SK-N-SH (cell line): ENCODE measurements around the gene CNTNAP5.

Experiments used
- EP300 ChIP-seq, 2 experiments: IDR thresholded peaks; 2 replicates each; pipeline versions ENCODE4 v1.4.0 to v1.6.1; 2012; ENCODE audit warnings: borderline replicate concordance in 1 of 2, low read depth in 1 of 2, low read length in 1 of 2
- NFIC ChIP-seq: IDR thresholded peaks from 2 replicates; pipeline ENCODE4 v1.4.0; 2012; ENCODE audit warnings: borderline replicate concordance
- TF ChIP-seq, protein P1 (sequence below): IDR thresholded peaks from 2 replicates; pipeline ENCODE4; 2012
- TF ChIP-seq, protein P2 (sequence below): IDR thresholded peaks from 2 replicates; pipeline ENCODE4 v1.4.0; 2012; ENCODE audit warnings: low read depth, borderline replicate concordance
- TF ChIP-seq, protein P3 (sequence below): fragments of 200-600 bp; sonication (generic); IDR thresholded peaks from 2 replicates; pipeline ENCODE4 v1.6.1; 2017; ENCODE audit warnings: antibody characterized with exemption, mild to moderate bottlenecking, moderate library complexity

DNA sequence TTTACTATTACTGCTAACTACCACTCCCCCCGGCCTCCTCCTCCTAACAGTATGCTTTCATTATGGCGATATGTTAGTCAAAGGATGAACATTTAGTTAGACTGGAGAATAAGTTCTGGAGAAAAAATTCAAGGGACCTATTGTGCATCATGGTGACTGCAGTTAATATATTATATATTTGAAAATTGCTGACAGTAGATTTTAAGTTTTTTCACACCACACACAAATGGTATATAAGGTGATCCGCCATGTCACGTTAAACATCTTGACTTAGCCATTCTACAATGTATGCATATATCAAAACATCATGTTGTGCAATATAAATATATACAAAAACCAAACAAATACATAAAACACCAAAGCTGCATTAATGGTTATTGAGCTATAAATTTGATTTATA lies 873.7 kb downstream of the CNTNAP5 start:
- TF ChIP-seq EP300 (IDR thresholded peaks at IDR 0.05; ENCODE audit: borderline replicate concordance in 1 of 2, low read depth in 1 of 2, low read length in 1 of 2) (no peak), NFIC (no peak)
- TF ChIP-seq, protein P1, sequence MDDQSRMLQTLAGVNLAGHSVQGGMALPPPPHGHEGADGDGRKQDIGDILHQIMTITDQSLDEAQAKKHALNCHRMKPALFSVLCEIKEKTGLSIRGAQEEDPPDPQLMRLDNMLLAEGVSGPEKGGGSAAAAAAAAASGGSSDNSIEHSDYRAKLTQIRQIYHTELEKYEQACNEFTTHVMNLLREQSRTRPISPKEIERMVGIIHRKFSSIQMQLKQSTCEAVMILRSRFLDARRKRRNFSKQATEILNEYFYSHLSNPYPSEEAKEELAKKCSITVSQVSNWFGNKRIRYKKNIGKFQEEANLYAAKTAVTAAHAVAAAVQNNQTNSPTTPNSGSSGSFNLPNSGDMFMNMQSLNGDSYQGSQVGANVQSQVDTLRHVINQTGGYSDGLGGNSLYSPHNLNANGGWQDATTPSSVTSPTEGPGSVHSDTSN = no peak
- TF ChIP-seq, protein P2, sequence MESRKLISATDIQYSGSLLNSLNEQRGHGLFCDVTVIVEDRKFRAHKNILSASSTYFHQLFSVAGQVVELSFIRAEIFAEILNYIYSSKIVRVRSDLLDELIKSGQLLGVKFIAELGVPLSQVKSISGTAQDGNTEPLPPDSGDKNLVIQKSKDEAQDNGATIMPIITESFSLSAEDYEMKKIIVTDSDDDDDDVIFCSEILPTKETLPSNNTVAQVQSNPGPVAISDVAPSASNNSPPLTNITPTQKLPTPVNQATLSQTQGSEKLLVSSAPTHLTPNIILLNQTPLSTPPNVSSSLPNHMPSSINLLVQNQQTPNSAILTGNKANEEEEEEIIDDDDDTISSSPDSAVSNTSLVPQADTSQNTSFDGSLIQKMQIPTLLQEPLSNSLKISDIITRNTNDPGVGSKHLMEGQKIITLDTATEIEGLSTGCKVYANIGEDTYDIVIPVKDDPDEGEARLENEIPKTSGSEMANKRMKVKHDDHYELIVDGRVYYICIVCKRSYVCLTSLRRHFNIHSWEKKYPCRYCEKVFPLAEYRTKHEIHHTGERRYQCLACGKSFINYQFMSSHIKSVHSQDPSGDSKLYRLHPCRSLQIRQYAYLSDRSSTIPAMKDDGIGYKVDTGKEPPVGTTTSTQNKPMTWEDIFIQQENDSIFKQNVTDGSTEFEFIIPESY = no peak
- TF ChIP-seq, protein P3, sequence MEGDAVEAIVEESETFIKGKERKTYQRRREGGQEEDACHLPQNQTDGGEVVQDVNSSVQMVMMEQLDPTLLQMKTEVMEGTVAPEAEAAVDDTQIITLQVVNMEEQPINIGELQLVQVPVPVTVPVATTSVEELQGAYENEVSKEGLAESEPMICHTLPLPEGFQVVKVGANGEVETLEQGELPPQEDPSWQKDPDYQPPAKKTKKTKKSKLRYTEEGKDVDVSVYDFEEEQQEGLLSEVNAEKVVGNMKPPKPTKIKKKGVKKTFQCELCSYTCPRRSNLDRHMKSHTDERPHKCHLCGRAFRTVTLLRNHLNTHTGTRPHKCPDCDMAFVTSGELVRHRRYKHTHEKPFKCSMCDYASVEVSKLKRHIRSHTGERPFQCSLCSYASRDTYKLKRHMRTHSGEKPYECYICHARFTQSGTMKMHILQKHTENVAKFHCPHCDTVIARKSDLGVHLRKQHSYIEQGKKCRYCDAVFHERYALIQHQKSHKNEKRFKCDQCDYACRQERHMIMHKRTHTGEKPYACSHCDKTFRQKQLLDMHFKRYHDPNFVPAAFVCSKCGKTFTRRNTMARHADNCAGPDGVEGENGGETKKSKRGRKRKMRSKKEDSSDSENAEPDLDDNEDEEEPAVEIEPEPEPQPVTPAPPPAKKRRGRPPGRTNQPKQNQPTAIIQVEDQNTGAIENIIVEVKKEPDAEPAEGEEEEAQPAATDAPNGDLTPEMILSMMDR = no peak
